Activated naive CD8-positive, alpha-beta T cell treated with anti-CD3 and anti-CD28 coated beads, Interleukin-2, amount 50 U/mL, for 16 hours (primary cell): ENCODE measurements around the gene FAF1.
"Not testable (repeated sequence)": the region's sequence is repeated elsewhere in the genome, so short reads cannot be mapped to it uniquely, and the experiment has no call there.

Experiments used
- DNase-seq: peaks from one replicate; pipeline ENCODE4 v3.0.0-alpha.2; 2020; ENCODE audit warnings: low read depth, low spot score

Gene FAF1

DNA sequence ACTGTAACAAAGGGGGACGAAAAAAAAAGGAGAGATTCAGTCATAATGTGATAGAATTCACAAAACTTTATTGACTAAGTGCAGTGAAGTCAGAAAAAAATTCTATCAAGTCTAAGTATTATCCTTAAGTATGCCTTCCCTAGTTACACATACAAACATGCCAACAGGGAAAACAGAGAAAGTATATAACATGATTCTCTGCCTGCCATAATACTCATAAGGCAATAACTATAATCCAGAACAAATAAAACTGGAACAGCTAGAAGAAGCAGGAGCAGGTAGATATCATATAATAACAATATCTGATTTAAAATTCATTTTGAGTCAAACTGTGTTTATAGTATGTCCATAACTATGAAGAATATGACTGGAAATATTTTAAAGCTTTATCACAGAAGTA lies 184.3 kb downstream of the FAF1 start:
- DNase-seq: no peak

DNA sequence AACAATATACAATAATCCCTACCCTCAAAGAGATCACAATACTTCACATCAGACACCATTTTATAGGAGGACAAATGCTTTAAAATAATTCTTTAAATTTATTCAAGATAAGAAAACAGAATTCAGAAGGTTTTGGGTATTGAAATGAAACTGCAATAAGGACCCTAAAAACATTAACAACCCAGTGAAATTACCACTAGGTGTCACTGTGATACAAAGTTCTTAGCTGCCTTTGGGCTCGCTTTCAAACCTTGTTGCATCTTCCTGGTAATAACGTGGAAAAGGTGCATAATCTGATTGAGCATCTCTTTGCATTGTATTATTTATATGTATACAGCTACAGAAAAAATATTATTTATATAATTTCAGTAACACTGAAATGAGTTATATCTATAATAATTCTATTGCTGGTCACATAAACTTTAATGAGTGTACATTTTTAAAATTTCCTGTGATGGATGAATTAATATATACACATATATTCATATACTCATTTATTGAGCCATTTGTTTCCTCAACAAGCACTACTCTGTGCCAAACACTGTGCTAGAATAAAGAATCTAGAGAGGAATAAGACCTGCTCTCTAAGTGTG lies 185.2 kb downstream of the FAF1 start:
- no peak for DNase-seq

DNA sequence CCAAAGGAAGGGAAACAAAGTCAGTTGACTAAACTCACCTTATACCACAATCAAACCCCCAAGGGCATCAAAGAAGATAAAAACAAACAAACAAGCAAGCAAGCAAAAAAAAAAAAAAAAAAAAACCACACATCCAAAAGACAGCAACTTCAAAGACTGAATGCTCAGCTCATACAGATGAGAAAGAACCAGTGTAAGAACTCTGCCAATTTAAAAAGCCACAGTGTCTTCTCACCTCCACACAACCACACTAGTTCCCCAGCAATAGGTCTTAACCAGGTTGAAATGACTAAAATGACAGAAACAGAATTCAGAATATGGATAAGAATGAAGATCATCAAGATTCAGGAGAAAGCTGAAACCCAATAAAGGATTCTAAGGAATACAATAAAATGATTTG lies 193.4 kb downstream of the FAF1 start:
- no peak for DNase-seq

DNA sequence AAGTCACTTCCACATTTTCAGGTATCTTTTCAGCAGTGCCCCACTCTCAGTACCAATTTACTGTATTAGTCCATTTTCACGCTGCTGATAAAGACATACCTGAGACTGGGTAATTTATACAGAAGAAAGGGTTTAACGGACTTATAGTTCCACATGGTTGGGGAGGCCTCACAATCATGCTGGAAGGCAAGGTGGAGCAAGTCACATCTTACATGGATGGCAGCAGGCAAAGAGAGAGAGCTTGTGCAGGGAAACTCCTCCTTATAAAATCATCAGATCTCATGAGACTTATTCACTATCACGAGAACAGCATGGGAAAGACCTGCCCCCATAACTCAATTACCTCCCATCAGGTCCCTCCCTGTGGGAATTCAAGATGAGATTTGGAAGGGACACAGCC lies 203.5 kb downstream of the FAF1 start:
- DNase-seq: not testable (repeated sequence)

DNA sequence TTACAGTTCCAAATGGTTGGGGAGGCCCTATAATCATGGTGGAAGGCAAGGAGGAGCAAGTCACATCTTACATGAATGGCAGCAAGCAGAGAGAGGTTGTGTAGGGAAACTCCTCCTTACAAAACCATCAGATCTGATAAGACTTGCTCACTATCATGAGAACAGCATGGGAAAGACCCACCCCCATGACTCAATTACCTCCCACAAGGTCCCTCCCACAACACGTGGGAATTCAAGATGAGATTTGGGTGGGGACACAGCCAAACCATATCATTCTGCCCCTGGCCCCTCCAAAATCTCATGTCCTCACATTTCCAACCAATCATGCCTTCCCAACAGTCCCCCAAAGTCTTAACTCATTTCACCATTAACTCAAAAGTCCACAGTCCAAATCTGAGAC lies 205.3 kb downstream of the FAF1 start:
- DNase-seq: not testable (repeated sequence)

DNA sequence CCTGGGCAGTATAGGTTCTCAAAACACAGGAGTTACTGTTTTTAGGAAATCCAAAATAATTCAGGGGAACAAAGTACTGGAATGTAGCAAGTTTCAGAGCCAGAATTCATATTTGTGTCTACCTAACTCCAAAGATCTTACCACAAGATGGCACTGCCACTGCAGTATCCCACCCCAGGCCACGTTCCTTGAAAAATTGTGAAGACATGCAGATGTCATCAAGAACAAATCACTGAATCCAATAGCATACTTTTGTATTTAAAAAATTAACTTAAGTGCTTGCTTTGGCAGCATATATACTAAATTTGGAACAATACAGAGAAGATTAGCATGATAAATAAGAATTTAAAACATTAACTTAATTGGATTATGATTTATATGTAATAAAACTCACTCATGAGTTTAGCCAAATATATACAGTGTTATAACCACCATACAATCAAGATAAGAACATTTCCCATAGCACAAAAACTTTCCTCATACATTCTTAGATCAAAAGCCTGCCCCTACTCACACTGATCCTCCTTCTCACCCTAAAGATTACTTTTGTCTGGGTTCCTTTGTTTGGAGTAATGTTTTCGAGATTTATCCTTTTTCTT lies 209.9 kb downstream of the FAF1 start:
- no peak for DNase-seq

DNA sequence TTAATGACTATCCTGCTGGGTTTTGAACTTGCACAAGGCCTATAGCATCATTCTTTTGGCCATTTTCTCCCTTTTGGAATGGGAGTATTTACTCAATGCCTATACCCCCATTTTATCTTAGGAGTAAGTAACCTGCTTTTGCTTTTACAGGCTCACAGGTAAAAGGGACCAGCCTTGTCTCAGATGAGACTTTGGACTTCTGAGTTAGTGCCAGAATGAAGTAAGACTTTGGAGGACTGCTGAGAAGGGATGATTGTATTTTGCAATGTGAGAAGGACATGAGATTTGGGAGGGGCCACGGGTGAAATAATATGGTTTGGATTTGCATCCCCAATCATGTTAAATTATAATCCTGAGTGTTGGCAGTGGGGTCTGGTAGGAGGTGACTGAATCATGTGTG lies 212.7 kb downstream of the FAF1 start:
- DNase-seq: no peak

DNA sequence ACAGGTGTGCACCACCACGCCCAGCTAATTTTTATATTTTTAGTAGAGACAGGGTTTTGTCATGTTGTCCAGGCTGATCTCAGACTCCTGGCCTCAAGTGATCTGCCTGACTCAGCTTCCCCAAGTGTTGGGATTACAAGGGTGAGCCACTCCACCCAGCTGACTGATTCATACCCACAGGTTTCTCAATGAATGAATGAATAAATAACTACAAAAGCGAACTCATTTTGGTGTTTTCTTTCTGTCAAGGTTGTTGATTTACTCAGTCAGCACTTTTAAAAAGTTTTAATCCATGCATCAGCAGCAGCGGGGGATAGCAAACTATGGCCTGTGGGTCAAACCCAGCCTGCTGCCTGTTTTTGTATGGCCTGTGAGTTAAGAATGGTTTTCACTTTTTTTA lies 217.5 kb downstream of the FAF1 start:
- DNase-seq: no peak

DNA sequence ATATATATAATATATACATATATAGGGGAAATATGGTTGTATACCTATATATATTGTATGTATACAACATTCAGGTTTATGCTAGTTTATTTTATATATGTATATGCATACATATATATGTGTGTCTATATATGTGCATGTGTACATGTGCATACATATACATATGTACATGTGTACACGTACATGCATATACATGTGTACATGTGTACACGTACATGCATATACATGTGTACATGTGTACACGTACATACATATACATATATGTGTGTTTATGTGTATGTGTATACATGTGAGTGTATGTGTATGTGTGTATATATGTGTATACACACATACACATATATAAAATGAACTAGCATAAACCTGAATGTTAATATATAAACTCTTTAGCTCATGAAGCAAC lies 220.9 kb downstream of the FAF1 start:
- no peak for DNase-seq

DNA sequence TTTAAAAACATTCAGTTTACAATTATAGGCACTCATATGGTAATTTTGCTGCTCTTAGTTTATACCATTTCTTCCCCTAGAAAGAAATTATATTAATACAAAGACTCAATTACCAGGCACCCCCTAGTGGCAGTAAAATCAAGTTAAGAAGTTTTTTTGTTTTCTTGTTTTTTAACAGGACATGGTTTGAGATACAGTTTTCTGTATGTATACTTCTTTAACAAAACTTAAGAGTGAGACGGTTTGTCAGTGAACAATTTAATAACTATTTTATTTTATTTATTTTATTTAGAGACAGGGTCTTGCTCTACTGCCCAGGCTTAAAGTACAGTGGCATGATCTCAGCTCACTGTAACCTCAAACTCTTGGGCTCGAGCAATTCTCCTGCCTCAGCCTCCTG lies 224.6 kb downstream of the FAF1 start:
- DNase-seq: no peak

DNA sequence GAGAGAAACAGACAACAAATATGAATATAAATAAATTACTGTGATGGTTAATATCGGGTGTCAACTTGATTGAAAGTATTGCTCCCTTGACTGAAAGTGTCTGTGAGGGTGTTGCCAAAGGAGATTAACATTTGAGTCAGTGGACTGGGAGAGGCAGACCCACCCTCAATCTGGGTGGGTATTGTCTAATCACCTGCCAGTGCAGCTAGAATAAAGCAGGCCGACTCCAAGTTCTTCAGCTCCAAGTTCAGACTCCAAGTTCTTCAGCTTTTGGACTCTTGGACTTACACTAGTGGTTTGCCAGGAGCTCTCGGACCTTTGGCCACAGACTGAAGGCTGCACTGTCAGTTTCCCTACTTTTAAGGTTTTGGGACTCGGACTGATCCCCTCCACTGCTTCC lies 232.5 kb downstream of the FAF1 start:
- DNase-seq: not testable (repeated sequence)

DNA sequence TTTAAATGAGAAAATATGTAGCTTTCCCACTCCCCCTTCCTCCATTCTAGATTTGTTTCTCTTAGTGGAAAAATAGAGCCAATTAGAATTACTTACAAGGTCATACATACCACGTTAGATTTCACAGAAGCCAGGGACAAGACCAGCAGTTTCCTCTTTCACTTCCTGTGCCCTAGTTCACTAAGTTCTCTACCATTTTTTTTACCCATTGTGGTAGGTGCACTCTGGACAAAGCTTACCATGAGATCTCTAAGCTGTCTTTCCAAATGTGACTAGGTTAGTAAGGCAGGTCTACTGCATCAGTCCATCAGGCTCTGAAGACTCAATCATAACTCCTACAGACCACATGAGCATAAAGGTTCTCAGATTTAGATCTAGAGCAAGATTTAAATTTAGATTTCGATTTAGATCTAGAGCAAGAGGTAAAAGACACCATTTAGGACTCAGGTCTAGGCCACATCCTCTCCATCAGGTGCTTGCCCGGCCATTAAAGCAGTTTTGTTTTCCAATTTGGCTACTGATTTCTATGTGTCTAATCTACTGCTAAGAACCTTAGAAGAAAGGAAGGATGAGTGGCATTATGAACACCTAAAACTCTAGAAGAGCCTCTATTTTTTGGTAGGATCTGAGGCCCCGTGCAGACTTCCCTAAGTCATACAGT lies 235.3 kb downstream of the FAF1 start:
- DNase-seq: no peak

DNA sequence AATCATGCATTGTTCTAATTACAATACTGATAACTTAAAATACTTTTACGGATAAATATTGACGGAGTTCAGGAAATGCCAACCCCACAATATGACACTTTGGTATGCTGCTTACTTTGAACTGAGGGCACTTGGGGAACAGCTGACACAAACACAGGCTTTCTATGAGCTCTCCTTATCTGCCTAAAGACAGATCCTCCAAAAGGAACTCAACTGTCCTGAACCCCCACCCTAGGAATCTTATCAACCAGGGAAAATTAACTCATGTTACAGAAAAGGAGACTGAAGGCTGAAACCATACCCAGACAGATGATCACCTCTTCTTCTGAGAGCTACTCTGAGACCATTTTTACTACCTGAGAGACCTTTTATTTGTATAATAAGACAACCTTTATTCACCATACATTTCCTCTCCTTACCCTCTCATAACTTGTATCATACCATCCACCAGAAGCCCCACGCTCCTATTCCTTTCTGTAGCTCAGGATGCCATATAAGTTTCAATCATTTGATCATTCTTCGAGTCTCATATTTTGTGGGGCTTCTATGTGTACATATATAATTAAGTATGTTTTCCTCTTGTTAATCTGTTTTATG lies 239.5 kb downstream of the FAF1 start:
- DNase-seq: no peak

DNA sequence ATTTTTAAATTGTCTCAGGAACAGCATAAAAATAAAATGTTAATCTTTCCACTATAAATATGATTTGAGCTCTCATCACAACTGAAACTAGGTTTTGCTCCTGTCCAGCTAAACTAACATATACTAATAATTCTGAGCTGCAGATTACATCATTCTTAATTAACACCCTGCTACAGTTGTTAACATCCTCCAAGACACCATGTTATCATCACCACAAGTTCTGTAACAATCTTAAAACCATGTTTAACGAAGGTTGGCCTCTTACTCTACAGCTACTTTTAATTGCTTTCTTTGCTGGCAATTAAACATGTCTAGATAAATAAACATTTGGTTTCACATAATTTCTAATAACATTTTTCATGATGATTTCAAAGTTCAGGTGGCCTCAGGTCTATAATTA lies 240.9 kb downstream of the FAF1 start:
- DNase-seq: no peak

DNA sequence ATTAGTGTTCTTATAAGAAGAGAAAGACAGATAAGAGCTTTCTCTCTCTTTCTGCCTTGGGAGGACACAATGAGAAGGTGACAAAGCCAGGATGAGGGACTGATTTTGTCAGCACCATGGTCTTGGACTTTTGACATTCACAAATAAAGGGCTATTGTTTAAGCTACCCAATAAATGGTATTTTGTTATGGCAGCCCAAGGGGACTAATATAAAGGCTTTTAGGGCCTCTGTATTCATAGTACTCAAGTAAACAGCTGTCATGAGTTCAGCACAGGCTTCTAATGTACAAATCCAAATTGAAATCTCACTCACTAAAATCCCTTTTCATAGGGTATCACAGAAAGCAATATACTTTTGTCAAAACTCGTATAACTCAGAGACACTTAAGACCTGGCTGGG lies 242.7 kb downstream of the FAF1 start:
- DNase-seq: no peak

DNA sequence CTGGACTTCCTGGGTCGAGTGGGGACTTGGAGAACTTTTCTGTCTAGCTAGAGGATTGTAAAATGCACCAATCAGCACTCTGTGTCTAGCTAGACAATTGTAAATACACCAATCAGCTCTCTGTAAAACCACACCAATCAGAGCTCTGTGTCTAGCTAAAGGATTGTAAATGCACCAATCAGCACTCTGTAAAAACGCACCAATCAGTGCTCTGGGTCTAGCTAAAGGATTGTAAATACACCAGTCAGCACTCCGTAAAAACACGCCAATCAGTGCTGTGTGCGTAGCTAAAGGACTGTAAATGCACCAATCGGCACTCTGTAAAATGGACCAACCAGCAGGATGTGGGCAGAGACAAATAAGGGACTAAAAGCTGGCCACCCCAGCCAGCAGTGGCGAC lies 243.6 kb downstream of the FAF1 start:
- DNase-seq: not testable (repeated sequence)

DNA sequence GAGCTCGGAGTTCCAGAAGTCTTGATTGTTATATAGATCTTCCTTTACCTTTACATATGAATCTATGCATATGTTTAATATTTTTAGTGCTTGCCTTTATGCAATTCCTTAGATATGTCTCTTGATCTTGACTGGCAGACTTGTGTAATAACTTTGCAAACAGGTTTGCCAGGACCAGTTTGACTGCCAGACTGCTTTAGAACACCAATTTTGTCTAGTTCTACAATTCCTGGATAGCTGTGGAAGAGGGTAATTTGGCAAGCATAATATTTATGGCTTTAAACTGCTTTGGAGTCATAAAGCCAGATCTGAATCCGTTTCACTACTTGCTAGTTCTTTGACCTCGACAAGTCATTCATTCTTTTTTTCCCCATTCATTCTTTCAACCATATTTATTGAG lies 250.0 kb downstream of the FAF1 start:
- no peak for DNase-seq

DNA sequence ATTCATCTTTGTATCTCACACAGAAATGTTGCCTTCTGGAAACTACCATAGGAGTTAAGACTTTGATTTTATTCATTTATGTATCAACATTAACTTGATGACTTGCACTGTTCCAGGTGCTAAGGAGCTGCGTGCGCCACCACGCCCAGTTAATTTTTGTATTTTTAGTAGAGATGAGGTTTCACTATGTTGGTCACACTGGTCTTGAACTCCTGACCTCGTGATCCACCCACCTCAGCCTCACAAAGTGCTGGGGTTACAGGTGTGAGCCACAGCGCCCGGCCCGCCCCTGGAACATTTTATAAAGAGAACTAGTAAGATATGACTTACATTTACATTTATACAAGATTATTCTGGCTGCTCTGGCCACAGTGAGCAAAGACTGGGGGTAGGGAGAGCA lies 252.2 kb downstream of the FAF1 start:
- no peak for DNase-seq

DNA sequence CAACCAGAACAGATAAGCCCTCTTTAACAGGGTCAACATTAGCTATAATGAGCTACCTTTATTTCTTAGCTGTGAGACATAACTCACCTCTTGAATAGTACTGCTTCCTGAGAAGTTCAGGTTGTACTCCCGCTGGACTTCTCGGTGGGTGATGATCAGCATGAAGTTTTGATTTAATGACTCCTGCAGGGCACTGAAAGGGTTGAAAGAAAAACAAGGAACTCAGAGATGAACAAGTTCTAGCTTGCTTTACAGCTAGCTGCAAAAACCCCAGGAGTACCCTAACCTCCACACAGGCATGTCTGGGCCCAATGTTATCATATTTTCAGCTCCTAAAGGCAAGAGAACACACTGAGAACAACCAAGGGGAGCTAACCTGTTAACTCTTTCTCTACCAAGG lies 254.4 kb downstream of the FAF1 start:
- DNase-seq: no peak

DNA sequence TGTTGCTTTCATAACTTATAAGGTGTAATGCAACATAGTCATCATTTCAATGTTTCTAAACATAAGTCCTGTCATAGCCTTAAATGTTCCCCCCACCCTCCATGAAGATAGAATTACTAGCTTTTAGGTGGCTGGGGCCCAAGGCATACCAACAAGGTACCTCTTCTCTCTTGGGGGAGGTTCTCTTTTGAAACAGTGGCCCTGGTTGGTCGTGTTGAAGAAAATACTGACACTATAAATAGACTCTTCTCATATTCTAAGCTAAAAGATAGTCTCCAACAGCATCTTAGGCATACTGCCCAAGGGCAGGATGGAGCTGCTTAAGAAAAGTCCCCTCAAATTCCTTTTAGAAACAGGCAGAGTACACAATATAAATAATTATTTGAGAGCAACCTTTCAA lies 255.0 kb downstream of the FAF1 start:
- DNase-seq: no peak

DNA sequence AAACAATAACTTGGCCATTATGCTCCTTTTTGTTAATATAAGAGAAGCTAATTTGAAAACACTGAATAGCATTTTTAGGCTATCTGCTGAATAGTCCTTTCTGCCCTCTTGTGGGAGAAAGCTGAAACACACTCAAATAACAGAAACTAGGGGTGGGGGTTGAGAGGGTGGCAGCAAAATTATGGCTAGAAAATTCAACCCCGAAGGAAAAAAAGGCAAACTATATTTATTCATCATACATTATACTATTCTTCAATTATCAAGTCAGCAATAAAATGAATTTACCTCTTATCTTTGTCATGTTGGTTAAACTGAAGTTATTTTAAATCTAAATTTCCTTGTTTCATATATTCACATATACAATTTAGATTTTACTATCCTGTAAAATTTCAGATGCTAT lies 255.9 kb downstream of the FAF1 start:
- DNase-seq: no peak

DNA sequence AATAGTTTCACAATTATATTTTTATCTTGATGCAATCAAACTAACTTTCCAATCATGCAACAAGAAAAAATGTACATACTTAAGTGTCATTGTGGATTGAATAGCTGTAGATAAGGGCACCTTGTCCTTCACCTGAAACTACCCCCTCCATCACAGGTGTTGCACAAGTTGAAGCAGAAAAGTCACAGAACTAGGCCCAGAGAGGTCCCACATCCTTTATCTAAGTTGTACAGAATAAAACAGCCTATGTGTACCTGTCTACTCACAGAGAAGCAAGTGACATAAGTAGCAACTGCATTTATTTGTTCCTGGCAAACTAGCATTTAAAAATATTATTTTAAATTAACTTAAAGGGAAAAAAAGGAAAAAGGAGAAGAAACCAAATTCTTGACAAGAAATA lies 256.8 kb downstream of the FAF1 start:
- no peak for DNase-seq

DNA sequence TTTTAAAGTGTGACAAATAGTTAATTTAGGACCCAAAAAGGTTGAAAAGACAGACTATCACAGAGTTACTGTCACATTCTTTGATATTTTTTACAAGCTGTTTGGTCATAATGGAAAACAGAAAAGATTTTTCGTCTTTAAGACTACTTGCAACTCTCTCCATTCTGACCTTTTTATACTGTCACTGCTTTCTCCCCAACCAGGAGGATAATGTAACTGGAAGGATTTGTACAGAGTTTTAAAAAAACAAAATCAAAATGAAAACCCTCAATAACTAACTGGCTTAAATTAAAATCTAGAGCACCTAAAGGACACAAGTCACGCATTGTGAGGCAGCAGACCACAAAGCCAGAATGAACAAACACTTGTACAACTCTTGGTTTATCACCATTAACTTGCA lies 257.7 kb downstream of the FAF1 start:
- DNase-seq: no peak
